ENCODE measurements around the gene HES7.

DNA sequence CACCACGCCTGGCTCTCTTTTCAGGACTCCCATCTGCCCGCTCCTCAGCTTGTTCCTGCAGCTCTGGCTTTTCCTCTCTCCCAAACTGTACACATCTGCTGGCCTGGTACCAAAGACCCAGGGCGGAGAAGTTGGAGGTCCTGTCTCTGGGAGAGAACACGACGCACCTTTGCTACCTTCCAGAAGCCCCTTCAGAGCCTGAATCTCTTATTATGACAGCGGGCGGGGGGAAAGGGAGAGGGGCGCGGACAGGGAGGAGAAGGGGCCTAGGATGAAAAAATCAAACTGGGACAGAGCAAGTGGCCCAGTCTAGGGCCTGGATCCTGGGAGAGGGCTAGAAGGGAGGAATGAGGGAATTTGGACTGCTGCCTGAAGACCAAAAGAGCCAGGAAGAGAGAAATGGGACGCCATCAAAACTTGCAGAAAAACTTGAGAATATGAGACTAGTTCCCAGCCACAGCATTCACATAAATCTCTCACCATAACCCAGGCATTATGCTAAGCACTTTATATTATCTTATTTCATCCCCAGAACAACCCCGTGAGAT is 30.8 kb upstream of the HES7 start:
- no peak for TF ChIP-seq POLR2AphosphoS5 (IDR thresholded peaks at IDR 0.05)
- TF ChIP-seq, protein P1, sequence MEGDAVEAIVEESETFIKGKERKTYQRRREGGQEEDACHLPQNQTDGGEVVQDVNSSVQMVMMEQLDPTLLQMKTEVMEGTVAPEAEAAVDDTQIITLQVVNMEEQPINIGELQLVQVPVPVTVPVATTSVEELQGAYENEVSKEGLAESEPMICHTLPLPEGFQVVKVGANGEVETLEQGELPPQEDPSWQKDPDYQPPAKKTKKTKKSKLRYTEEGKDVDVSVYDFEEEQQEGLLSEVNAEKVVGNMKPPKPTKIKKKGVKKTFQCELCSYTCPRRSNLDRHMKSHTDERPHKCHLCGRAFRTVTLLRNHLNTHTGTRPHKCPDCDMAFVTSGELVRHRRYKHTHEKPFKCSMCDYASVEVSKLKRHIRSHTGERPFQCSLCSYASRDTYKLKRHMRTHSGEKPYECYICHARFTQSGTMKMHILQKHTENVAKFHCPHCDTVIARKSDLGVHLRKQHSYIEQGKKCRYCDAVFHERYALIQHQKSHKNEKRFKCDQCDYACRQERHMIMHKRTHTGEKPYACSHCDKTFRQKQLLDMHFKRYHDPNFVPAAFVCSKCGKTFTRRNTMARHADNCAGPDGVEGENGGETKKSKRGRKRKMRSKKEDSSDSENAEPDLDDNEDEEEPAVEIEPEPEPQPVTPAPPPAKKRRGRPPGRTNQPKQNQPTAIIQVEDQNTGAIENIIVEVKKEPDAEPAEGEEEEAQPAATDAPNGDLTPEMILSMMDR (IDR thresholded peaks at IDR 0.05), result no peak
- peak in 1 of 2 donors; percentile 11 for TF ChIP-seq POLR2A (IDR thresholded peaks at IDR 0.05)
